Kidney epithelial cell (primary cell): Measurements from ENCODE around the gene PTPN14. TPM values are rescaled to one million over a fixed set of nuclear protein-coding genes. Genes with fewer than 3 reads are reported as not detected.

Source experiments
- DNase-seq: peaks from one replicate; pipeline ENCODE4 v3.0.0-alpha.2; 2010; ENCODE audit warnings: low read depth
- H3K27me3 ChIP-seq: 2 replicates; pipeline ENCODE4 v1.6.0; 2011; ENCODE audit warnings: low read length; ENCODE audit not compliant: control insufficient read depth, insufficient read depth
- H3K36me3 ChIP-seq: 2 replicates; pipeline ENCODE4 v1.5.1; 2011; ENCODE audit warnings: low read length; ENCODE audit not compliant: control insufficient read depth, insufficient read depth
- H3K4me3 ChIP-seq: 2 replicates; pipeline ENCODE4 v1.5.1; 2011; ENCODE audit warnings: low read depth, mild to moderate bottlenecking, control low read depth, low read length
- total RNA-seq: library from RNA; depleted of rRNA; stranded (reverse); fragments of >200 nt; gene quantifications from 2 replicates; pipeline ENCODE4 v1.2.3, GENCODE V29; 2015
- TF ChIP-seq, protein P1 (sequence below): IDR thresholded peaks from 2 replicates; pipeline ENCODE4 v1.5.1; 2011; ENCODE audit warnings: mild to moderate bottlenecking, moderate library complexity, low read length, control low read depth, inconsistent platforms; ENCODE audit not compliant: insufficient read depth, poor library complexity, severe bottlenecking

The PTPN14 gene
- total RNA-seq, 1 donor from 2014 or later, result 30.7 TPM

DNA sequence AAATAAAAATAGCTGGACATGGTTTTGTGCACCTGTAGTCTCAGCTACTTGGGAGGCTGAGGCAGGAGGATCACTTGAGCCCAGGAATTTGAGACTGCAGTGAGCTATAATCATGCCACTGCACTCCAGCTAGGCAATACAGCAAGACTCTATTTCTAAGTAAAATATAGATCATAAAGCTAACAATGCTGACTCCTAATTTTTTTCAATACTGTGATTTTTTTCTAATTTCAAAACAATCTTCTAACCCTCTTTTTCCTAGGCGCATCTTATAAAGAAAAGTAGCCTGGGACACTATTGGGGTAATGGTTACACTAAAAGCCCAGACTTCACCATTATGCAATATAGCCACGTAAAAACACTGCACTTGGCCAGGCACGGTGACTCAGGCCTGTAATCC, 81.3 kb downstream of the PTPN14 start:
- TF ChIP-seq, protein P1, sequence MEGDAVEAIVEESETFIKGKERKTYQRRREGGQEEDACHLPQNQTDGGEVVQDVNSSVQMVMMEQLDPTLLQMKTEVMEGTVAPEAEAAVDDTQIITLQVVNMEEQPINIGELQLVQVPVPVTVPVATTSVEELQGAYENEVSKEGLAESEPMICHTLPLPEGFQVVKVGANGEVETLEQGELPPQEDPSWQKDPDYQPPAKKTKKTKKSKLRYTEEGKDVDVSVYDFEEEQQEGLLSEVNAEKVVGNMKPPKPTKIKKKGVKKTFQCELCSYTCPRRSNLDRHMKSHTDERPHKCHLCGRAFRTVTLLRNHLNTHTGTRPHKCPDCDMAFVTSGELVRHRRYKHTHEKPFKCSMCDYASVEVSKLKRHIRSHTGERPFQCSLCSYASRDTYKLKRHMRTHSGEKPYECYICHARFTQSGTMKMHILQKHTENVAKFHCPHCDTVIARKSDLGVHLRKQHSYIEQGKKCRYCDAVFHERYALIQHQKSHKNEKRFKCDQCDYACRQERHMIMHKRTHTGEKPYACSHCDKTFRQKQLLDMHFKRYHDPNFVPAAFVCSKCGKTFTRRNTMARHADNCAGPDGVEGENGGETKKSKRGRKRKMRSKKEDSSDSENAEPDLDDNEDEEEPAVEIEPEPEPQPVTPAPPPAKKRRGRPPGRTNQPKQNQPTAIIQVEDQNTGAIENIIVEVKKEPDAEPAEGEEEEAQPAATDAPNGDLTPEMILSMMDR, result no peak
- H3K27me3 ChIP-seq, result no peaks in the 10 kb centered on the region
- no peaks in the 10 kb centered on the region for H3K36me3 ChIP-seq
- no peak overlapping the region for H3K4me3 ChIP-seq
- no peak for DNase-seq

GRCh38 chr1:214469290-214469689, 82.1 kb downstream of the PTPN14 start:
- no peak overlapping the region for H3K4me3 ChIP-seq
- no peak for DNase-seq
- no peaks in the 10 kb centered on the region for H3K27me3 ChIP-seq
- TF ChIP-seq, protein P1, result no peak
- H3K36me3 ChIP-seq, result no peaks in the 10 kb centered on the region

DNA sequence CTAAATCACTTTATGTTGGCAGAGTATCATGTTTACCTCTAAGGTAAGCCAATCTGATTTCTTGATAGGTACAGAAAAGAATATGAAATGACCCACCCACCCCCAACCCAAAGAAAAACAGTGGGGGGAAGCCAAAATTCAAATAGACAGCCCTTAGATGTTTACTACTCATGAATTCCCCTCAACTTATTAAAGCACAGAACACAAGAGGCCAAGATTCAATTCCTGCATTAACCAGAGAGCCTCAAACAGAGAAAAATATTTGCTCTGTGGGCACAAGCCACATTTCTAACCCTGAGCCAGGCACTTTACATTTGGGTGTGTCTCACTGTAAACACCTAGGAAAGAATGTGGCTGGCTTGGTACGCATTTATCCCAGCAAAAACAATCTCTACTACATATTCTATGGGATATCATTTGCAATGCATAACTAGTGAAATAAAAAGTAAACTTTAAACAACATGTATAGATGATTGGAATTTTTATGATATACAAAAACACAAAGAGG, 84.3 kb downstream of the PTPN14 start:
- TF ChIP-seq, protein P1, result no peak
- DNase-seq, result no peak
- H3K4me3 ChIP-seq, result no peak overlapping the region
- H3K36me3 ChIP-seq, result no peaks in the 10 kb centered on the region
- H3K27me3 ChIP-seq, result no peaks in the 10 kb centered on the region

GRCh38 chr1:214466403-214467077, 84.9 kb downstream of the PTPN14 start:
- H3K4me3 ChIP-seq, result no peak overlapping the region
- TF ChIP-seq, protein P1, result no peak
- no peak for DNase-seq
- no peaks in the 10 kb centered on the region for H3K27me3 ChIP-seq
- peaks cover 2% of the 10 kb centered on the region for H3K36me3 ChIP-seq

GRCh38 chr1:214464445-214465287, 86.7 kb downstream of the PTPN14 start:
- DNase-seq, result no peak
- Histone ChIP-seq H3K4me3 (no peak overlapping the region), H3K36me3 (peaks cover 2% of the 10 kb centered on the region), H3K27me3 (no peaks in the 10 kb centered on the region)
- TF ChIP-seq, protein P1, result no peak
